OCI-LY1 (cell line): Measurements from ENCODE around the gene CHRM4.

ENCODE experiments used
- CTCF ChIP-seq: fragments of 200-600 bp; sonication (generic), shearing (Covaris generic); IDR thresholded peaks from 2 replicates; pipeline ENCODE4 v1.5.1; 2017; ENCODE audit warnings: mild to moderate bottlenecking, antibody characterized with exemption, low read length, moderate library complexity, mixed read lengths
- EZH2 ChIP-seq: fragments of 200-600 bp; sonication (generic), shearing (Covaris generic); IDR thresholded peaks from 2 replicates; pipeline ENCODE4 v1.8.0; 2017; ENCODE audit warnings: borderline replicate concordance, mixed run types, mild to moderate bottlenecking, antibody characterized with exemption, low read length, moderate library complexity, mixed read lengths

GRCh38 chr11:46438211-46438610 lies 46.6 kb upstream of the CHRM4 start:
- TF ChIP-seq CTCF (no peak), EZH2 (no peak)
